G401 (cell line): Measurements from ENCODE around the gene ENOX1. TPM values are rescaled to one million over a fixed set of nuclear protein-coding genes. Genes with fewer than 3 reads are reported as not detected.

Experiments
- DNase-seq: peaks from one replicate; pipeline ENCODE4 v3.0.0-alpha.2; 2015; ENCODE audit warnings: low spot score
- in situ Hi-C: cut with HindIII; loops from 2 replicates; pipeline ENCODE4 v1.10.0; 2016; ENCODE audit warnings: low sequenced_read_pairs, mixed read lengths
- total RNA-seq: library from RNA; depleted of rRNA; stranded (reverse); fragments of >200 nt; shearing (Covaris generic); gene quantifications from 2 replicates; pipeline ENCODE4 v1.2.3, GENCODE V29; 2014

ENOX1 gene
- total RNA-seq, 1 experiment from 2014 or later: not detected

- DNase-seq: no peak
- in situ Hi-C loops: no loop called here
Measured at GRCh38 chr13:43687038-43687437, 99.7 kb downstream of the ENOX1 start.

- in situ Hi-C loops: no loop called here
- DNase-seq: no peak
Measured at GRCh38 chr13:43686557-43686956, 100.2 kb downstream of the ENOX1 start.

GRCh38 chr13:43684963-43685725 is 101.6 kb downstream of the ENOX1 start:
- DNase-seq: no peak
- in situ Hi-C loops: no loop called here

GRCh38 chr13:43682701-43683100 is 104.1 kb downstream of the ENOX1 start:
- in situ Hi-C loops: no loop called here
- DNase-seq: no peak

GRCh38 chr13:43676320-43676719 is 110.5 kb downstream of the ENOX1 start:
- no peak for DNase-seq
- in situ Hi-C loops: no loop called here

- no peak for DNase-seq
- in situ Hi-C loops: no loop called here
Measured at GRCh38 chr13:43675577-43675976, 111.2 kb downstream of the ENOX1 start.

GRCh38 chr13:43669964-43670363 is 116.8 kb downstream of the ENOX1 start:
- in situ Hi-C loops: no loop called here
- no peak for DNase-seq

GRCh38 chr13:43669101-43669500 is 117.7 kb downstream of the ENOX1 start:
- DNase-seq: no peak
- in situ Hi-C loops: no loop called here

GRCh38 chr13:43666403-43666802 is 120.4 kb downstream of the ENOX1 start:
- in situ Hi-C loops: no loop called here
- no peak for DNase-seq

- no peak for DNase-seq
- in situ Hi-C loops: no loop called here
Measured at GRCh38 chr13:43665388-43665787, 121.4 kb downstream of the ENOX1 start.

- no peak for DNase-seq
- in situ Hi-C loops: no loop called here
Measured at GRCh38 chr13:43664700-43665191, 122.0 kb downstream of the ENOX1 start.

GRCh38 chr13:43663474-43664090 is 123.2 kb downstream of the ENOX1 start:
- in situ Hi-C loops: no loop called here
- DNase-seq: no peak

- no peak for DNase-seq
- in situ Hi-C loops: no loop called here
Measured at GRCh38 chr13:43662976-43663375, 123.8 kb downstream of the ENOX1 start.

GRCh38 chr13:43661161-43661830 is 125.5 kb downstream of the ENOX1 start:
- no peak for DNase-seq
- in situ Hi-C loops: no loop called here

GRCh38 chr13:43657485-43657884 is 129.3 kb downstream of the ENOX1 start:
- no peak for DNase-seq
- in situ Hi-C loops: no loop called here

- in situ Hi-C loops: no loop called here
- DNase-seq: no peak
Measured at GRCh38 chr13:43653980-43654379, 132.8 kb downstream of the ENOX1 start.

GRCh38 chr13:43653395-43653794 is 133.4 kb downstream of the ENOX1 start:
- no peak for DNase-seq
- in situ Hi-C loops: no loop called here

GRCh38 chr13:43652760-43653159 is 134.0 kb downstream of the ENOX1 start:
- in situ Hi-C loops: no loop called here

GRCh38 chr13:43650882-43651281 is 135.9 kb downstream of the ENOX1 start:
- in situ Hi-C loops: no loop called here
- DNase-seq: no peak

More at GRCh38 chr13:43652760-43653159, 134.0 kb downstream of the ENOX1 start:
- DNase-seq: no peak

GRCh38 chr13:43648733-43649132 is 138.0 kb downstream of the ENOX1 start:
- in situ Hi-C loops: no loop called here
- no peak for DNase-seq
